HEK293 (cell line): ENCODE data around the gene DHDH.

Source experiments
- CTCF ChIA-PET: fragments of 350-600 bp; formaldehyde crosslinking; extraction: SDS; loops from one replicate; lab custom pipeline; 2021; ENCODE audit warnings: antibody characterized with exemption; lab: Yijun Ruan, JAX
- POLR2A ChIA-PET: fragments of 300-600 bp; formaldehyde crosslinking; extraction: SDS; loops from one replicate; lab custom pipeline; 2020; ENCODE audit warnings: antibody characterized with exemption, inconsistent platforms; lab: Yijun Ruan, JAX
- H3K27ac ChIP-seq: fragments of 200-500 bp; sonication (Bioruptor generic); 2 replicates; pipeline ENCODE4 v1.5.1; 2014; ENCODE audit warnings: low read depth, low read length, control low read depth, inconsistent platforms; ENCODE audit errors: extremely low read depth
- H3K36me3 ChIP-seq, 2 experiments: fragments of 200-500 bp in 1 of 2; sonication (Bioruptor generic) in 1 of 2; 1 replicate in 1 of 2; 2 replicates in 1 of 2; pipeline ENCODE4 v1.5.1; 2014 to 2017; ENCODE audit warnings: inconsistent platforms in 2 of 2, low read length in 2 of 2; ENCODE audit not compliant: control insufficient read depth in 2 of 2, insufficient read depth in 1 of 2
- H3K4me1 ChIP-seq: fragments of 200-500 bp; sonication (Bioruptor generic); 2 replicates; pipeline ENCODE4 v1.5.1; 2014; ENCODE audit warnings: mild to moderate bottlenecking, low read length, inconsistent platforms; ENCODE audit not compliant: control insufficient read depth, insufficient read depth
- H3K4me3 ChIP-seq: 2 replicates; pipeline ENCODE4 v1.5.1; 2011; ENCODE audit warnings: low read depth, mild to moderate bottlenecking, control low read depth, low read length, moderate library complexity
- H3K9me3 ChIP-seq: fragments of 200-500 bp; sonication (Bioruptor generic); 2 replicates; pipeline ENCODE4 v1.5.1; 2014; ENCODE audit warnings: low read depth, low read length, inconsistent platforms; ENCODE audit not compliant: control insufficient read depth, insufficient read depth
- GLIS1 ChIP-seq: fragments of 450-650 bp; formaldehyde crosslinking; IDR thresholded peaks from 2 replicates; pipeline ENCODE4 v1.5.1; 2016; ENCODE audit warnings: missing biosample characterization, missing genetic modification characterization
- SP2 ChIP-seq: fragments of 450-650 bp; formaldehyde crosslinking; IDR thresholded peaks from 2 replicates; pipeline ENCODE4 v1.5.1; 2016; ENCODE audit warnings: missing biosample characterization, missing genetic modification characterization
- ZBTB1 ChIP-seq: fragments of 450-650 bp; formaldehyde crosslinking; IDR thresholded peaks from 2 replicates; pipeline ENCODE4 v1.5.1; 2016; ENCODE audit warnings: missing biosample characterization, missing genetic modification characterization
- ZBTB8A ChIP-seq: fragments of 450-650 bp; formaldehyde crosslinking; IDR thresholded peaks from 2 replicates; pipeline ENCODE4 v1.5.1; 2016; ENCODE audit warnings: missing biosample characterization, missing genetic modification characterization
- ZFP37 ChIP-seq: fragments of 450-650 bp; formaldehyde crosslinking; IDR thresholded peaks from 2 replicates; pipeline ENCODE4 v1.5.1; 2016; ENCODE audit warnings: missing biosample characterization, missing genetic modification characterization
- ZFP69B ChIP-seq: fragments of 450-650 bp; formaldehyde crosslinking; IDR thresholded peaks from 2 replicates; pipeline ENCODE4 v1.5.1; 2016; ENCODE audit warnings: missing biosample characterization, missing genetic modification characterization
- ZNF140 ChIP-seq: fragments of 450-650 bp; formaldehyde crosslinking; IDR thresholded peaks from 2 replicates; pipeline ENCODE4 v1.5.1; 2016; ENCODE audit warnings: missing biosample characterization, missing genetic modification characterization
- ZNF211 ChIP-seq: fragments of 450-650 bp; formaldehyde crosslinking; IDR thresholded peaks from 2 replicates; pipeline ENCODE4 v1.5.1; 2016; ENCODE audit warnings: low read depth, missing biosample characterization, missing genetic modification characterization
- ZNF24 ChIP-seq: fragments of 450-650 bp; formaldehyde crosslinking; IDR thresholded peaks from 2 replicates; pipeline ENCODE4 v1.5.1; 2016; ENCODE audit warnings: missing biosample characterization, missing genetic modification characterization
- ZNF341 ChIP-seq: fragments of 450-650 bp; formaldehyde crosslinking; IDR thresholded peaks from 2 replicates; pipeline ENCODE4; 2016; ENCODE audit warnings: low read depth, missing biosample characterization, missing genetic modification characterization
- ZNF555 ChIP-seq: fragments of 450-650 bp; formaldehyde crosslinking; conservative IDR thresholded peaks from 2 replicates; pipeline ENCODE4 v1.5.1; 2017; ENCODE audit warnings: missing biosample characterization, mild to moderate bottlenecking, missing genetic modification characterization, inconsistent platforms
- ZNF664 ChIP-seq: fragments of 450-650 bp; formaldehyde crosslinking; IDR thresholded peaks from 2 replicates; pipeline ENCODE4 v1.5.1; 2016; ENCODE audit warnings: missing biosample characterization, missing genetic modification characterization
- ZSCAN16 ChIP-seq: fragments of 450-650 bp; formaldehyde crosslinking; IDR thresholded peaks from 2 replicates; pipeline ENCODE4 v1.5.1; 2016; ENCODE audit warnings: missing biosample characterization, missing genetic modification characterization
- ZSCAN23 ChIP-seq: fragments of 450-650 bp; formaldehyde crosslinking; IDR thresholded peaks from 2 replicates; pipeline ENCODE4 v1.5.1; 2016; ENCODE audit warnings: missing biosample characterization, missing genetic modification characterization
- ZSCAN30 ChIP-seq: fragments of 450-650 bp; IDR thresholded peaks from 2 replicates; pipeline ENCODE4 v1.5.1; 2018; ENCODE audit warnings: missing biosample characterization, mild to moderate bottlenecking, missing genetic modification characterization, moderate library complexity
- TF ChIP-seq, protein P1 (sequence below): fragments of 450-650 bp; formaldehyde crosslinking; IDR thresholded peaks from 2 replicates; pipeline ENCODE4 v1.5.1; 2016; ENCODE audit warnings: missing biosample characterization, missing genetic modification characterization
- TF ChIP-seq, protein P2 (sequence below): fragments of 450-650 bp; formaldehyde crosslinking; IDR thresholded peaks from 2 replicates; pipeline ENCODE4 v1.5.1; 2016; ENCODE audit warnings: missing biosample characterization, missing genetic modification characterization
- TF ChIP-seq, protein P3 (sequence below): fragments of 450-650 bp; formaldehyde crosslinking; IDR thresholded peaks from 2 replicates; pipeline ENCODE4 v1.5.1; 2016; ENCODE audit warnings: missing biosample characterization, missing genetic modification characterization
- TF ChIP-seq, protein P4 (sequence below): fragments of 450-650 bp; formaldehyde crosslinking; IDR thresholded peaks from 2 replicates; pipeline ENCODE4 v1.5.1; 2016; ENCODE audit warnings: missing biosample characterization, missing genetic modification characterization
- TF ChIP-seq, protein P5 (sequence below): fragments of 450-650 bp; formaldehyde crosslinking; IDR thresholded peaks from 2 replicates; pipeline ENCODE4 v1.5.1; 2017; ENCODE audit warnings: missing biosample characterization, mild to moderate bottlenecking, missing genetic modification characterization, moderate library complexity
- TF ChIP-seq, protein P6 (sequence below): fragments of 450-650 bp; formaldehyde crosslinking; IDR thresholded peaks from 2 replicates; pipeline ENCODE4 v1.5.1; 2016; ENCODE audit warnings: missing biosample characterization, missing genetic modification characterization
- TF ChIP-seq, protein P7 (sequence below): fragments of 450-650 bp; formaldehyde crosslinking; optimal IDR thresholded peaks from 2 replicates; pipeline ENCODE3; 2016; ENCODE audit warnings: missing biosample characterization, mild to moderate bottlenecking, missing genetic modification characterization
- TF ChIP-seq, protein P8 (sequence below): fragments of 450-650 bp; formaldehyde crosslinking; IDR thresholded peaks from 2 replicates; pipeline ENCODE4 v1.5.1; 2016; ENCODE audit warnings: missing biosample characterization, missing genetic modification characterization, low read depth

The DHDH gene

DNA sequence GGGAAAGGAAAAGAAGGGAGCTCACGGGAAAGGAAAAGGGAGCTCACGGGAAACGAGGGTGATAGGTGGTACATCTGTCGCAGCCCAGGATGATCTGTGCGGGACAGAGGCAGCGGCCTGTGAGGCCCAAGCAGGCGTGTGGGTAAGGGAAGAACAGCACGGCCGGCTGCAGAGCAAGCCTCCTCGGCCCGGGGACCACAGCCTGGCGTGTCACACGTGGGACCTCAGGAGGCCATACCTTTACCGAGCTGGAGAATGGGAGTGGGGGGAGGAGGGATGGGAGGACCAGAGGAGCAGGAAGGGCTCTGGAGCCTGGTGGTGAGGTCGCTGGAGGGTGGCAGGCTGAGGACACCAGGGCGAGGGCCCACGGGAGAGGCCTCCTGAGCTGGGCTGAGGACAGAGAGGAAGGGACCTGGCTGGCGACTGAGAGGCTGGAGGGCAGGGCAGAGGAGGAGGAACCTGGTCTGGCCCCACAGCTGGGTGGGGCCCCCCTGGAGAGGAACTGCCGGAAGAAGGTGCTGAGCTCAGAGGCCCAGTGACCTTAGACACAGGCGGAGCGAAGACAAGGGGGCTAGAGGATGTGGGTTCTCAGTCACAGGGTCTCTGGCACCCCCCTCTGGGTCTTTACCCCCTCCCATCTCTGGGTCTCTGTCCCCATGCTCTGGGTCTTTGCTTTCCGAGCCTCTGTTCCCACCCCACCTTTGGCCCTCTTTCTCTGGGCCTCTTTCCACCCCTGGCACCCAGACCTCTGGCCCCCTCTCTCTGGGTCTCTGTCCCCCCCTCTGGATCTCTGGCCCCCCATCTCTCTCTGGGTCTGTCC lies 28.7 kb downstream of the DHDH start (continued):
- TF ChIP-seq, protein P1, sequence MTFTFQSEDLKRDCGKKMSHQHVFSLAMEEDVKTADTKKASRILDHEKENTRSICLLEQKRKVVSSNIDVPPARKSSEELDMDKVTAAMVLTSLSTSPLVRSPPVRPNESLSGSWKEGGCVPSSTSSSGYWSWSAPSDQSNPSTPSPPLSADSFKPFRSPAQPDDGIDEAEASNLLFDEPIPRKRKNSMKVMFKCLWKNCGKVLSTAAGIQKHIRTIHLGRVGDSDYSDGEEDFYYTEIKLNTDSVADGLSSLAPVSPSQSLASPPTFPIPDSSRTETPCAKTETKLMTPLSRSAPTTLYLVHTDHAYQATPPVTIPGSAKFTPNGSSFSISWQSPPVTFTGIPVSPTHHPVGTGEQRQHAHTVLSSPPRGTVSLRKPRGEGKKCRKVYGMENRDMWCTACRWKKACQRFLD: no peak
- TF ChIP-seq ZSCAN23 (tag by site-specific recombination): 0 out of 2 replicates have a peak, but pooled peaks have one; percentile 28
- peak; percentile 51; the same call in 1 of the 2 replicates for TF ChIP-seq ZSCAN30
- TF ChIP-seq SP2 (tag by site-specific recombination): peak; percentile 57
- TF ChIP-seq, protein P2, sequence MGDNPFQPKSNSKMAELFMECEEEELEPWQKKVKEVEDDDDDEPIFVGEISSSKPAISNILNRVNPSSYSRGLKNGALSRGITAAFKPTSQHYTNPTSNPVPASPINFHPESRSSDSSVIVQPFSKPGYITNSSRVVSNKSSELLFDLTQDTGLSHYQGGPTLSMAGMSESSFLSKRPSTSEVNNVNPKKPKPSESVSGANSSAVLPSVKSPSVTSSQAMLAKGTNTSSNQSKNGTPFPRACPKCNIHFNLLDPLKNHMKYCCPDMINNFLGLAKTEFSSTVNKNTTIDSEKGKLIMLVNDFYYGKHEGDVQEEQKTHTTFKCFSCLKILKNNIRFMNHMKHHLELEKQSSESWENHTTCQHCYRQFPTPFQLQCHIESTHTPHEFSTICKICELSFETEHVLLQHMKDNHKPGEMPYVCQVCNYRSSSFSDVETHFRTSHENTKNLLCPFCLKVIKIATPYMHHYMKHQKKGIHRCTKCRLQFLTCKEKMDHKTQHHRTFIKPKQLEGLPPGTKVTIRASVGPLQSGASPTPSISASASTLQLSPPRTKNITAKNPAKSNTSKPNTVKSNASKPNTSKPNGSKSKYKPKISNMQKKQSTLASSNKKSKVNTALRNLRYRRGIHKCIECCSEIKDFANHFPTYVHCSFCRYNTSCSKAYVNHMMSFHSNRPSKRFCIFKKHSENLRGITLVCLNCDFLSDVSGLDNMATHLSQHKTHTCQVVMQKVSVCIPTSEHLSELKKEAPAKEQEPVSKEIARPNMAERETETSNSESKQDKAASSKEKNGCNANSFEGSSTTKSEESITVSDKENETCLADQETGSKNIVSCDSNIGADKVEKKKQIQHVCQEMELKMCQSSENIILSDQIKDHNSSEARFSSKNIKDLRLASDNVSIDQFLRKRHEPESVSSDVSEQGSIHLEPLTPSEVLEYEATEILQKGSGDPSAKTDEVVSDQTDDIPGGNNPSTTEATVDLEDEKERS (tag by site-specific recombination): 0 out of 2 replicates have a peak, but pooled peaks have one; percentile 4
- 0 out of 2 replicates have a peak, but pooled peaks have one; percentile 50 for TF ChIP-seq ZFP37 (tag by site-specific recombination)
- no peak for TF ChIP-seq ZNF555 (tag by site-specific recombination)
- TF ChIP-seq, protein P3, sequence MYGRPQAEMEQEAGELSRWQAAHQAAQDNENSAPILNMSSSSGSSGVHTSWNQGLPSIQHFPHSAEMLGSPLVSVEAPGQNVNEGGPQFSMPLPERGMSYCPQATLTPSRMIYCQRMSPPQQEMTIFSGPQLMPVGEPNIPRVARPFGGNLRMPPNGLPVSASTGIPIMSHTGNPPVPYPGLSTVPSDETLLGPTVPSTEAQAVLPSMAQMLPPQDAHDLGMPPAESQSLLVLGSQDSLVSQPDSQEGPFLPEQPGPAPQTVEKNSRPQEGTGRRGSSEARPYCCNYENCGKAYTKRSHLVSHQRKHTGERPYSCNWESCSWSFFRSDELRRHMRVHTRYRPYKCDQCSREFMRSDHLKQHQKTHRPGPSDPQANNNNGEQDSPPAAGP (tag by site-specific recombination): peak; percentile 70
- no peak for TF ChIP-seq ZNF341 (tag by site-specific recombination)
- peak; percentile 93 for TF ChIP-seq ZFP69B
- no peak for TF ChIP-seq ZNF24 (tag by site-specific recombination)
- TF ChIP-seq, protein P4, sequence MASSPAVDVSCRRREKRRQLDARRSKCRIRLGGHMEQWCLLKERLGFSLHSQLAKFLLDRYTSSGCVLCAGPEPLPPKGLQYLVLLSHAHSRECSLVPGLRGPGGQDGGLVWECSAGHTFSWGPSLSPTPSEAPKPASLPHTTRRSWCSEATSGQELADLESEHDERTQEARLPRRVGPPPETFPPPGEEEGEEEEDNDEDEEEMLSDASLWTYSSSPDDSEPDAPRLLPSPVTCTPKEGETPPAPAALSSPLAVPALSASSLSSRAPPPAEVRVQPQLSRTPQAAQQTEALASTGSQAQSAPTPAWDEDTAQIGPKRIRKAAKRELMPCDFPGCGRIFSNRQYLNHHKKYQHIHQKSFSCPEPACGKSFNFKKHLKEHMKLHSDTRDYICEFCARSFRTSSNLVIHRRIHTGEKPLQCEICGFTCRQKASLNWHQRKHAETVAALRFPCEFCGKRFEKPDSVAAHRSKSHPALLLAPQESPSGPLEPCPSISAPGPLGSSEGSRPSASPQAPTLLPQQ (tag by site-specific recombination): peak; percentile 96
- 0 out of 2 replicates have a peak, but pooled peaks have one; percentile 33 for TF ChIP-seq ZBTB8A
- 0 out of 2 replicates have a peak, but pooled peaks have one; percentile 16 for TF ChIP-seq ZSCAN16 (tag by site-specific recombination)
- peak; percentile 96 for TF ChIP-seq GLIS1 (tag by site-specific recombination)
- TF ChIP-seq ZNF211 (tag by site-specific recombination): no peak

DNA sequence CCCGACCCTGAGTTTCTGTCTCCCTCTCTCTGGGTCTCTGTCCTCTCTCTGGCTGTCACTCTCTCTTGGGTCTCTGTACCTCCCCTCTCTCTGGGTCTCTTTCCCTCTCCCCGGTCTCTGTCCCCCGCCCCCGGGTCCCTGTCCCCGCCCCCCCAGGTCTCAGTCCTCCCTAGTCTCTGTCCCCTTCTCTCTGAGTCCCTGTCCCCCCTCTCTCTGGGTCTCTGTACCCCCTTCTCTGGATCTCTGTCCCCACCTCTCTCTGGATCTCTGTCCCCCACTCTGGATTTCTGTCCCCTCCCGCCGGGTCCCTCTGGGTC lies 29.3 kb downstream of the DHDH start:
- Histone ChIP-seq H3K27ac (no peak overlapping the region; the same call in 1 of the 2 replicates), H3K4me3 (no peak overlapping the region), H3K36me3 (peaks cover 9 to 38% of the 10 kb centered on the region in 2 experiments; a peak in 2 of 3 replicates), H3K9me3 (no peaks in the 10 kb centered on the region), H3K4me1 (peaks cover 20% of the 10 kb centered on the region)
- POLR2A ChIA-PET: interaction anchor here (1.3 to 2.7 kb wide), 4 partner anchors 8 to 91 kb away, joined by 5 to 16 read pairs (median 6); partner anchors contain the start of genes NUCB1 and PPP1R15A
- CTCF ChIA-PET: interaction anchor here (1.7 kb wide), 1 partner anchor 20 kb away, joined by 10 read pairs; no protein-coding TSS in a partner anchor
- TF ChIP-seq, protein P5, sequence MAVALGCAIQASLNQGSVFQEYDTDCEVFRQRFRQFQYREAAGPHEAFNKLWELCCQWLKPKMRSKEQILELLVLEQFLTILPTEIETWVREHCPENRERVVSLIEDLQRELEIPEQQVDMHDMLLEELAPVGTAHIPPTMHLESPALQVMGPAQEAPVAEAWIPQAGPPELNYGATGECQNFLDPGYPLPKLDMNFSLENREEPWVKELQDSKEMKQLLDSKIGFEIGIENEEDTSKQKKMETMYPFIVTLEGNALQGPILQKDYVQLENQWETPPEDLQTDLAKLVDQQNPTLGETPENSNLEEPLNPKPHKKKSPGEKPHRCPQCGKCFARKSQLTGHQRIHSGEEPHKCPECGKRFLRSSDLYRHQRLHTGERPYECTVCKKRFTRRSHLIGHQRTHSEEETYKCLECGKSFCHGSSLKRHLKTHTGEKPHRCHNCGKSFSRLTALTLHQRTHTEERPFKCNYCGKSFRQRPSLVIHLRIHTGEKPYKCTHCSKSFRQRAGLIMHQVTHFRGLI (tag by site-specific recombination): no peak
- TF ChIP-seq ZNF140 (tag by site-specific recombination) (no peak), ZNF664 (tag by site-specific recombination) (no peak), ZBTB1 (tag by site-specific recombination) (no peak)
- TF ChIP-seq, protein P6, sequence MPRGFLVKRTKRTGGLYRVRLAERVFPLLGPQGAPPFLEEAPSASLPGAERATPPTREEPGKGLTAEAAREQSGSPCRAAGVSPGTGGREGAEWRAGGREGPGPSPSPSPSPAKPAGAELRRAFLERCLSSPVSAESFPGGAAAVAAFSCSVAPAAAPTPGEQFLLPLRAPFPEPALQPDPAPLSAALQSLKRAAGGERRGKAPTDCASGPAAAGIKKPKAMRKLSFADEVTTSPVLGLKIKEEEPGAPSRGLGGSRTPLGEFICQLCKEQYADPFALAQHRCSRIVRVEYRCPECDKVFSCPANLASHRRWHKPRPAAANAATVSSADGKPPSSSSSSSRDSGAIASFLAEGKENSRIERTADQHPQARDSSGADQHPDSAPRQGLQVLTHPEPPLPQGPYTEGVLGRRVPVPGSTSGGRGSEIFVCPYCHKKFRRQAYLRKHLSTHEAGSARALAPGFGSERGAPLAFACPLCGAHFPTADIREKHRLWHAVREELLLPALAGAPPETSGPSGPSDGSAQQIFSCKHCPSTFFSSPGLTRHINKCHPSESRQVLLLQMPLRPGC (tag by site-specific recombination): no peak
- TF ChIP-seq, protein P7, sequence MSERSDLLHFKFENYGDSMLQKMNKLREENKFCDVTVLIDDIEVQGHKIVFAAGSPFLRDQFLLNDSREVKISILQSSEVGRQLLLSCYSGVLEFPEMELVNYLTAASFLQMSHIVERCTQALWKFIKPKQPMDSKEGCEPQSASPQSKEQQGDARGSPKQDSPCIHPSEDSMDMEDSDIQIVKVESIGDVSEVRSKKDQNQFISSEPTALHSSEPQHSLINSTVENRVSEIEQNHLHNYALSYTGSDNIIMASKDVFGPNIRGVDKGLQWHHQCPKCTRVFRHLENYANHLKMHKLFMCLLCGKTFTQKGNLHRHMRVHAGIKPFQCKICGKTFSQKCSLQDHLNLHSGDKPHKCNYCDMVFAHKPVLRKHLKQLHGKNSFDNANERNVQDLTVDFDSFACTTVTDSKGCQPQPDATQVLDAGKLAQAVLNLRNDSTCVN: no peak
- TF ChIP-seq, protein P8, sequence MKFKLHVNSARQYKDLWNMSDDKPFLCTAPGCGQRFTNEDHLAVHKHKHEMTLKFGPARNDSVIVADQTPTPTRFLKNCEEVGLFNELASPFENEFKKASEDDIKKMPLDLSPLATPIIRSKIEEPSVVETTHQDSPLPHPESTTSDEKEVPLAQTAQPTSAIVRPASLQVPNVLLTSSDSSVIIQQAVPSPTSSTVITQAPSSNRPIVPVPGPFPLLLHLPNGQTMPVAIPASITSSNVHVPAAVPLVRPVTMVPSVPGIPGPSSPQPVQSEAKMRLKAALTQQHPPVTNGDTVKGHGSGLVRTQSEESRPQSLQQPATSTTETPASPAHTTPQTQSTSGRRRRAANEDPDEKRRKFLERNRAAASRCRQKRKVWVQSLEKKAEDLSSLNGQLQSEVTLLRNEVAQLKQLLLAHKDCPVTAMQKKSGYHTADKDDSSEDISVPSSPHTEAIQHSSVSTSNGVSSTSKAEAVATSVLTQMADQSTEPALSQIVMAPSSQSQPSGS (tag by site-specific recombination): no peak
